ENCODE data around the gene PLOD2.

Gene PLOD2

GRCh38 chr3:146101538-146101937, 59.4 kb downstream of the PLOD2 start:
- Histone ChIP-seq H3K9ac (ENCODE audit: low read length) (no peak overlapping the region), H3K4me2 (ENCODE audit: low read depth, low read length) (peak overlapping the region; percentile 1; the same call in 1 of the 2 replicates), H2AFZ (ENCODE audit: low read length) (no peak overlapping the region), H4K20me1 (ENCODE audit: insufficient read depth, low read length) (no peaks in the 10 kb centered on the region), H3K36me3 (replicated peaks; ENCODE audit: insufficient read depth, low read length) (no peaks in the 10 kb centered on the region; the same call in 1 of the 2 replicates), H3K27ac (ENCODE audit: low read length) (no peak overlapping the region), H3K4me3 (ENCODE audit: low read length) (no peak overlapping the region), H3K4me1 (ENCODE audit: low read length) (0 out of 2 replicates have a peak, but pooled peaks cover 12% of the 10 kb centered on the region), H3F3A (ENCODE audit: insufficient read depth, low read length) (peaks cover 4% of the 10 kb centered on the region), H3K79me2 (ENCODE audit: low read length) (no peaks in the 10 kb centered on the region), H3K9me3 (replicated peaks; ENCODE audit: insufficient read depth, low read length) (no peaks in the 10 kb centered on the region), H3K9me2 (replicated peaks; ENCODE audit: insufficient read depth, low read length) (no peaks in the 10 kb centered on the region), H3K27me3 (replicated peaks; ENCODE audit: insufficient read depth, low read length) (no peaks in the 10 kb centered on the region)
- no peak for DNase-seq
- TF ChIP-seq EZH2 (optimal IDR thresholded peaks at IDR 0.05; ENCODE audit: low read depth, low read length): no peak

- DNase-seq: peak; percentile 22
- peak overlapping the region; percentile 37; the same call in 1 of the 2 replicates for H3K27ac ChIP-seq (ENCODE audit: low read length)
- no peaks in the 10 kb centered on the region for H4K20me1 ChIP-seq (ENCODE audit: insufficient read depth, low read length)
- H3K9ac ChIP-seq (ENCODE audit: low read length): no peak overlapping the region
- H2AFZ ChIP-seq (ENCODE audit: low read length): no peak overlapping the region
- H3K79me2 ChIP-seq (ENCODE audit: low read length): no peaks in the 10 kb centered on the region
- 0 out of 2 replicates have a peak, but pooled peaks cover 12% of the 10 kb centered on the region for H3K4me1 ChIP-seq (ENCODE audit: low read length)
- H3K4me3 ChIP-seq (ENCODE audit: low read length): no peak overlapping the region
- H3F3A ChIP-seq (ENCODE audit: insufficient read depth, low read length): peaks cover 4% of the 10 kb centered on the region
- no peak for TF ChIP-seq EZH2 (optimal IDR thresholded peaks at IDR 0.05; ENCODE audit: low read depth, low read length)
- TF ChIP-seq EZH2phosphoT487 (IDR thresholded peaks at IDR 0.05; ENCODE audit: low read length): no peak
- no peak for TF ChIP-seq CTCF (IDR thresholded peaks at IDR 0.05; ENCODE audit: low read length)
- H3K27me3 ChIP-seq (replicated peaks; ENCODE audit: insufficient read depth, low read length): no peaks in the 10 kb centered on the region
- H3K9me3 ChIP-seq (replicated peaks; ENCODE audit: insufficient read depth, low read length): no peaks in the 10 kb centered on the region
- H3K36me3 ChIP-seq (replicated peaks; ENCODE audit: insufficient read depth, low read length): no peaks in the 10 kb centered on the region; the same call in 1 of the 2 replicates
- no peaks in the 10 kb centered on the region for H3K9me2 ChIP-seq (replicated peaks; ENCODE audit: insufficient read depth, low read length)
- H3K4me2 ChIP-seq (ENCODE audit: low read depth, low read length): peak overlapping the region; percentile 1; the same call in 1 of the 2 replicates
Observed at GRCh38 chr3:146100825-146101444, 60.0 kb downstream of the PLOD2 start.

- H3K4me1 ChIP-seq (ENCODE audit: low read length): 0 out of 2 replicates have a peak, but pooled peaks cover 12% of the 10 kb centered on the region
- H3K9me3 ChIP-seq (replicated peaks; ENCODE audit: insufficient read depth, low read length): no peaks in the 10 kb centered on the region
- H3K4me3 ChIP-seq (ENCODE audit: low read length): no peak overlapping the region
- no peak for DNase-seq
- no peaks in the 10 kb centered on the region for H3K79me2 ChIP-seq (ENCODE audit: low read length)
- H3F3A ChIP-seq (ENCODE audit: insufficient read depth, low read length): peaks cover 4% of the 10 kb centered on the region
- no peaks in the 10 kb centered on the region for H3K36me3 ChIP-seq (replicated peaks; ENCODE audit: insufficient read depth, low read length)
- no peaks in the 10 kb centered on the region for H4K20me1 ChIP-seq (ENCODE audit: insufficient read depth, low read length)
- no peaks in the 10 kb centered on the region for H3K27me3 ChIP-seq (replicated peaks; ENCODE audit: insufficient read depth, low read length)
- no peak overlapping the region for H2AFZ ChIP-seq (ENCODE audit: low read length)
- H3K9me2 ChIP-seq (replicated peaks; ENCODE audit: insufficient read depth, low read length): no peaks in the 10 kb centered on the region
- H3K27ac ChIP-seq (ENCODE audit: low read length): peak overlapping the region; percentile 37; the same call in 1 of the 2 replicates
- TF ChIP-seq CTCF (IDR thresholded peaks at IDR 0.05; ENCODE audit: low read length) (no peak), EZH2 (optimal IDR thresholded peaks at IDR 0.05; ENCODE audit: low read depth, low read length) (no peak), EZH2phosphoT487 (IDR thresholded peaks at IDR 0.05; ENCODE audit: low read length) (no peak)
- H3K9ac ChIP-seq (ENCODE audit: low read length): no peak overlapping the region
- H3K4me2 ChIP-seq (ENCODE audit: low read depth, low read length): no peak overlapping the region
Observed at GRCh38 chr3:146100180-146100579, 60.8 kb downstream of the PLOD2 start.

GRCh38 chr3:146099316-146099715, 61.7 kb downstream of the PLOD2 start:
- Histone ChIP-seq H3K27ac (ENCODE audit: low read length) (no peak overlapping the region), H4K20me1 (ENCODE audit: insufficient read depth, low read length) (no peaks in the 10 kb centered on the region), H3K9ac (ENCODE audit: low read length) (no peak overlapping the region), H2AFZ (ENCODE audit: low read length) (no peak overlapping the region), H3K9me3 (replicated peaks; ENCODE audit: insufficient read depth, low read length) (no peaks in the 10 kb centered on the region), H3K9me2 (replicated peaks; ENCODE audit: insufficient read depth, low read length) (no peaks in the 10 kb centered on the region), H3K4me1 (ENCODE audit: low read length) (0 out of 2 replicates have a peak, but pooled peaks cover 12% of the 10 kb centered on the region), H3K79me2 (ENCODE audit: low read length) (no peaks in the 10 kb centered on the region), H3K4me2 (ENCODE audit: low read depth, low read length) (no peak overlapping the region), H3K36me3 (replicated peaks; ENCODE audit: insufficient read depth, low read length) (no peaks in the 10 kb centered on the region), H3F3A (ENCODE audit: insufficient read depth, low read length) (peaks cover 4% of the 10 kb centered on the region), H3K4me3 (ENCODE audit: low read length) (no peak overlapping the region), H3K27me3 (replicated peaks; ENCODE audit: insufficient read depth, low read length) (no peaks in the 10 kb centered on the region)
- TF ChIP-seq EZH2 (optimal IDR thresholded peaks at IDR 0.05; ENCODE audit: low read depth, low read length) (no peak), EZH2phosphoT487 (IDR thresholded peaks at IDR 0.05; ENCODE audit: low read length) (no peak), CTCF (IDR thresholded peaks at IDR 0.05; ENCODE audit: low read length) (no peak)
- DNase-seq: no peak
